Karpas-422 (cell line): Measurements from ENCODE around the gene TYW5. TPM values are rescaled to one million over a fixed set of nuclear protein-coding genes. Genes with fewer than 3 reads are reported as not detected.

ENCODE experiments used
- DNase-seq: peaks from one replicate; pipeline ENCODE4 v3.0.0-alpha.2; 2015
- H2AFZ ChIP-seq: fragments of 200-600 bp; sonication (generic); 2 replicates; pipeline ENCODE4 v1.6.1; 2014; ENCODE audit warnings: antibody characterized with exemption, low read length, mixed read lengths
- H3K27ac ChIP-seq: fragments of 200-600 bp; sonication (generic); 2 replicates; pipeline ENCODE4 v1.5.1; 2014; ENCODE audit warnings: mild to moderate bottlenecking, low read length, moderate library complexity
- H3K27me3 ChIP-seq: fragments of 200-600 bp; sonication (generic); 2 replicates; pipeline ENCODE4 v1.6.1; 2014; ENCODE audit warnings: low read length, mixed read lengths
- H3K36me3 ChIP-seq: fragments of 200-600 bp; sonication (generic); 2 replicates; pipeline ENCODE4 v1.6.1; 2014; ENCODE audit warnings: low read length, mixed read lengths; ENCODE audit not compliant: insufficient read depth
- H3K4me1 ChIP-seq: fragments of 200-600 bp; sonication (generic); 2 replicates; pipeline ENCODE4 v1.6.1; 2014; ENCODE audit warnings: mild to moderate bottlenecking, low read length, mixed read lengths
- H3K4me2 ChIP-seq: fragments of 200-600 bp; sonication (generic); 2 replicates; pipeline ENCODE4 v1.6.1; 2014; ENCODE audit warnings: low read length, low read depth, mild to moderate bottlenecking; ENCODE audit not compliant: poor library complexity, severe bottlenecking
- H3K4me3 ChIP-seq: fragments of 200-600 bp; sonication (generic); 2 replicates; pipeline ENCODE4 v1.5.1; 2014; ENCODE audit warnings: mild to moderate bottlenecking, antibody characterized with exemption, low read length, mixed read lengths
- H3K79me2 ChIP-seq: fragments of 200-600 bp; sonication (generic); 2 replicates; pipeline ENCODE4 v1.6.1; 2014; ENCODE audit warnings: mild to moderate bottlenecking, low read length, mixed read lengths
- H3K9ac ChIP-seq: fragments of 200-600 bp; sonication (generic); 2 replicates; pipeline ENCODE4 v1.6.0; 2014; ENCODE audit warnings: low read length
- H3K9me2 ChIP-seq: fragments of 200-600 bp; sonication (generic), shearing (Covaris generic); replicated peaks from 2 replicates; pipeline ENCODE4 v1.6.0; 2014; ENCODE audit warnings: mild to moderate bottlenecking, low read length, moderate library complexity; ENCODE audit not compliant: insufficient read depth
- H3K9me3 ChIP-seq: fragments of 300-700, 200-600 bp; sonication (generic); 2 replicates; pipeline ENCODE4 v1.6.1; 2014; ENCODE audit warnings: low read length, mixed read lengths
- H4K20me1 ChIP-seq: fragments of 200-600 bp; sonication (generic); 2 replicates; pipeline ENCODE4 v1.6.1; 2014; ENCODE audit warnings: mild to moderate bottlenecking, antibody characterized with exemption, low read length, low read depth; ENCODE audit not compliant: insufficient read depth
- total RNA-seq: library from RNA; depleted of rRNA; stranded (reverse); fragments of >200 nt; shearing (Covaris generic); gene quantifications from 2 replicates; pipeline ENCODE4 v1.2.3, GENCODE V29; 2014; ENCODE audit warnings: low replicate concordance

The TYW5 gene
- total RNA-seq, 1 experiment from 2014 or later, result 10.5 TPM

GRCh38 chr2:199966976-199967375 lies 11.7 kb upstream of the TYW5 start:
- Histone ChIP-seq H3K36me3 (peaks cover 35% of the 10 kb centered on the region), H3K4me3 (no peak overlapping the region), H3K79me2 (peaks cover 5% of the 10 kb centered on the region; the same call in 1 of the 2 replicates), H3K9me3 (no peaks in the 10 kb centered on the region), H3K4me2 (no peak overlapping the region), H3K27me3 (no peaks in the 10 kb centered on the region), H3K9ac (no peak overlapping the region), H3K9me2 (no peaks in the 10 kb centered on the region), H2AFZ (no peak overlapping the region), H3K27ac (no peak overlapping the region), H4K20me1 (no peaks in the 10 kb centered on the region), H3K4me1 (no peaks in the 10 kb centered on the region)
- no peak for DNase-seq

GRCh38 chr2:199966405-199966804 lies 11.1 kb upstream of the TYW5 start:
- Histone ChIP-seq H3K36me3 (peaks cover 41% of the 10 kb centered on the region), H3K9me3 (no peaks in the 10 kb centered on the region), H3K4me3 (no peak overlapping the region), H3K79me2 (peaks cover 5% of the 10 kb centered on the region; the same call in 1 of the 2 replicates), H3K9ac (no peak overlapping the region), H2AFZ (no peak overlapping the region), H4K20me1 (no peaks in the 10 kb centered on the region), H3K4me1 (no peaks in the 10 kb centered on the region), H3K27ac (no peak overlapping the region), H3K27me3 (no peaks in the 10 kb centered on the region), H3K9me2 (no peaks in the 10 kb centered on the region), H3K4me2 (no peak overlapping the region)
- no peak for DNase-seq

GRCh38 chr2:199962203-199962602 lies 6.9 kb upstream of the TYW5 start:
- H3K4me3 ChIP-seq, result no peak overlapping the region
- no peaks in the 10 kb centered on the region for H3K27me3 ChIP-seq
- no peak overlapping the region for H3K27ac ChIP-seq
- no peaks in the 10 kb centered on the region for H3K9me2 ChIP-seq
- no peaks in the 10 kb centered on the region for H4K20me1 ChIP-seq
- no peaks in the 10 kb centered on the region for H3K9me3 ChIP-seq
- H3K4me2 ChIP-seq, result no peak overlapping the region
- H3K79me2 ChIP-seq, result peaks cover 43% of the 10 kb centered on the region
- peaks cover 70% of the 10 kb centered on the region for H3K36me3 ChIP-seq
- H3K4me1 ChIP-seq, result peaks cover 12% of the 10 kb centered on the region
- H2AFZ ChIP-seq, result no peak overlapping the region
- no peak overlapping the region for H3K9ac ChIP-seq
- DNase-seq, result no peak

- H2AFZ ChIP-seq, result no peak overlapping the region
- H3K4me1 ChIP-seq, result peaks cover 36% of the 10 kb centered on the region
- peaks cover 85% of the 10 kb centered on the region for H3K79me2 ChIP-seq
- no peaks in the 10 kb centered on the region for H3K9me2 ChIP-seq
- no peaks in the 10 kb centered on the region for H3K27me3 ChIP-seq
- peak overlapping the region; percentile 78 for H3K4me2 ChIP-seq
- no peaks in the 10 kb centered on the region for H3K9me3 ChIP-seq
- H3K4me3 ChIP-seq, result no peak overlapping the region
- peaks cover 44% of the 10 kb centered on the region for H3K36me3 ChIP-seq
- no peaks in the 10 kb centered on the region for H4K20me1 ChIP-seq
- no peak overlapping the region for H3K9ac ChIP-seq
- no peak for DNase-seq
- no peak overlapping the region for H3K27ac ChIP-seq
Measured at GRCh38 chr2:199958014-199958413, 2.7 kb upstream of the TYW5 start.

- H3K79me2 ChIP-seq, result peaks cover 95% of the 10 kb centered on the region
- peak; percentile 55 for DNase-seq
- no peaks in the 10 kb centered on the region for H3K27me3 ChIP-seq
- H3K4me1 ChIP-seq, result peaks cover 46% of the 10 kb centered on the region
- H3K9me3 ChIP-seq, result no peaks in the 10 kb centered on the region
- H3K27ac ChIP-seq, result peak overlapping the region; percentile 55; the same call in 1 of the 2 replicates
- H4K20me1 ChIP-seq, result no peaks in the 10 kb centered on the region
- peaks cover 26% of the 10 kb centered on the region; the same call in 1 of the 2 replicates for H3K36me3 ChIP-seq
- H3K9ac ChIP-seq, result peak overlapping the region; percentile 88
- peak overlapping the region; percentile 78 for H3K4me2 ChIP-seq
- H3K9me2 ChIP-seq, result no peaks in the 10 kb centered on the region
- H2AFZ ChIP-seq, result peak overlapping the region; percentile 71; the same call in 1 of the 2 replicates
- H3K4me3 ChIP-seq, result peak overlapping the region; percentile 89
Measured at GRCh38 chr2:199956062-199956380, 730 bp upstream of the TYW5 start.

GRCh38 chr2:199955007-199955338 lies 318 bp downstream of the TYW5 start:
- Histone ChIP-seq H3K9me2 (no peaks in the 10 kb centered on the region), H3K4me3 (peak overlapping the region; percentile 89), H3K27ac (peak overlapping the region; percentile 55), H3K79me2 (peaks cover 98% of the 10 kb centered on the region), H3K4me1 (peaks cover 46% of the 10 kb centered on the region), H3K9ac (peak overlapping the region; percentile 88), H3K27me3 (no peaks in the 10 kb centered on the region), H3K36me3 (peaks cover 19% of the 10 kb centered on the region; the same call in 1 of the 2 replicates), H4K20me1 (no peaks in the 10 kb centered on the region), H3K4me2 (peak overlapping the region; percentile 78), H3K9me3 (no peaks in the 10 kb centered on the region), H2AFZ (peak overlapping the region; percentile 71; the same call in 1 of the 2 replicates)
- no peak for DNase-seq

GRCh38 chr2:199951023-199951422 lies 4.3 kb downstream of the TYW5 start:
- Histone ChIP-seq H3K9ac (no peak overlapping the region), H3K79me2 (peaks cover 83% of the 10 kb centered on the region), H3K4me2 (no peak overlapping the region), H3K36me3 (peaks cover 9% of the 10 kb centered on the region), H3K9me2 (no peaks in the 10 kb centered on the region), H2AFZ (no peak overlapping the region), H3K27ac (no peak overlapping the region), H3K4me1 (peaks cover 26% of the 10 kb centered on the region), H3K4me3 (no peak overlapping the region), H3K9me3 (no peaks in the 10 kb centered on the region), H4K20me1 (no peaks in the 10 kb centered on the region), H3K27me3 (no peaks in the 10 kb centered on the region)
- DNase-seq, result no peak

- H3K79me2 ChIP-seq, result peaks cover 83% of the 10 kb centered on the region
- H3K4me1 ChIP-seq, result peaks cover 26% of the 10 kb centered on the region
- no peaks in the 10 kb centered on the region for H3K9me3 ChIP-seq
- H3K27ac ChIP-seq, result no peak overlapping the region
- DNase-seq, result no peak
- H3K9ac ChIP-seq, result no peak overlapping the region
- no peak overlapping the region for H2AFZ ChIP-seq
- no peaks in the 10 kb centered on the region for H3K27me3 ChIP-seq
- peaks cover 11% of the 10 kb centered on the region for H3K36me3 ChIP-seq
- H3K4me3 ChIP-seq, result no peak overlapping the region
- H4K20me1 ChIP-seq, result no peaks in the 10 kb centered on the region
- no peaks in the 10 kb centered on the region for H3K9me2 ChIP-seq
- H3K4me2 ChIP-seq, result no peak overlapping the region
Measured at GRCh38 chr2:199950396-199950795, 4.9 kb downstream of the TYW5 start.

GRCh38 chr2:199946836-199947235 lies 8.5 kb downstream of the TYW5 start:
- Histone ChIP-seq H3K27me3 (no peaks in the 10 kb centered on the region), H3K4me2 (no peak overlapping the region), H4K20me1 (no peaks in the 10 kb centered on the region), H3K4me3 (no peak overlapping the region), H3K79me2 (peaks cover 79% of the 10 kb centered on the region), H2AFZ (no peak overlapping the region), H3K4me1 (no peaks in the 10 kb centered on the region), H3K27ac (no peak overlapping the region), H3K36me3 (peaks cover 32% of the 10 kb centered on the region), H3K9ac (no peak overlapping the region), H3K9me2 (no peaks in the 10 kb centered on the region), H3K9me3 (no peaks in the 10 kb centered on the region)
- DNase-seq, result no peak
